Lower lobe of right lung (tissue), 2 donors: ENCODE results near the gene CLDN8. TPM values are rescaled to one million over a fixed set of nuclear protein-coding genes. Genes with fewer than 3 reads are reported as not detected.

Experiments used
- ATAC-seq, 2 donors: fragments of 200-7000 bp; cut with Tn5 transposase; one replicate each; pipeline ENCODE4 v1.9.1; 2020 to 2022; ENCODE audit warnings: mild to moderate bottlenecking in 2 of 2, moderate library complexity in 2 of 2
- DNase-seq: peaks from one replicate; pipeline ENCODE4 v3.0.0-alpha.2; 2020
- H3K27ac ChIP-seq: fragments of 200-600 bp; one replicate; pipeline ENCODE4 v1.8.0; 2022
- H3K27me3 ChIP-seq: fragments of 200-600 bp; one replicate; pipeline ENCODE4 v1.8.0; 2022; ENCODE audit warnings: low read depth
- H3K36me3 ChIP-seq: fragments of 200-600 bp; one replicate; pipeline ENCODE4 v1.8.0; 2022; ENCODE audit warnings: mild to moderate bottlenecking
- H3K4me1 ChIP-seq: fragments of 200-600 bp; one replicate; pipeline ENCODE4 v1.8.0; 2022
- H3K4me3 ChIP-seq: fragments of 200-600 bp; one replicate; pipeline ENCODE4 v1.8.0; 2022; ENCODE audit warnings: mild to moderate bottlenecking
- H3K9me3 ChIP-seq: fragments of 200-600 bp; one replicate; pipeline ENCODE4 v1.8.0; 2022
- CTCF ChIP-seq: fragments of 200-600 bp; IDR thresholded peaks from one replicate; pipeline ENCODE4 v1.8.0; 2022; ENCODE audit warnings: antibody characterized with exemption, mild to moderate bottlenecking
- intact Hi-C: fragments of 100-400 bp; cut with DNase I; formaldehyde crosslinking; loops from one replicate; pipeline ENCODE4 v1.11.0; 2022
- total RNA-seq: library from RNA; stranded (reverse); fragmentation: NEBNext Ultra II Directional; extraction: Animal tissue kit (Norgen Biotek cat#: 25700); gene quantifications from one replicate; pipeline ENCODE4 v1.2.1, GENCODE V29; 2021
- donor health status: DM: no; HTN: yes; CAD: no; lungs with severe emphysema.

The CLDN8 gene
- total RNA-seq, 1 donor from 2014 or later = 2.9 TPM

- H3K9me3 ChIP-seq = no peaks in the 10 kb centered on the region
- H3K4me1 ChIP-seq = no peaks in the 10 kb centered on the region
- intact Hi-C loops = no loop called here
- DNase-seq (no peak), ATAC-seq (peak; percentile 80 to 81)
- no peak overlapping the region for H3K27ac ChIP-seq
- no peak overlapping the region for H3K4me3 ChIP-seq
- H3K36me3 ChIP-seq = no peaks in the 10 kb centered on the region
- TF ChIP-seq CTCF = no peak
- H3K27me3 ChIP-seq = no peaks in the 10 kb centered on the region
Observed at GRCh38 chr21:30227633-30228404, 11.9 kb upstream of the CLDN8 start.

GRCh38 chr21:30227128-30227527 lies 11.2 kb upstream of the CLDN8 start:
- Histone ChIP-seq H3K9me3 (no peaks in the 10 kb centered on the region), H3K36me3 (no peaks in the 10 kb centered on the region), H3K27me3 (no peaks in the 10 kb centered on the region), H3K4me1 (no peaks in the 10 kb centered on the region), H3K27ac (no peak overlapping the region), H3K4me3 (no peak overlapping the region)
- DNase-seq (no peak), ATAC-seq (peak in 1 of 2 donors; percentile 69)
- no peak for TF ChIP-seq CTCF
- intact Hi-C loops = no loop called here

GRCh38 chr21:30223596-30223995 lies 7.7 kb upstream of the CLDN8 start:
- no peak overlapping the region for H3K27ac ChIP-seq
- DNase-seq = no peak
- H3K4me1 ChIP-seq = no peaks in the 10 kb centered on the region
- no peak for TF ChIP-seq CTCF
- no peak overlapping the region for H3K4me3 ChIP-seq
- intact Hi-C loops = no loop called here
- H3K9me3 ChIP-seq = no peaks in the 10 kb centered on the region
- no peaks in the 10 kb centered on the region for H3K27me3 ChIP-seq
- no peak for ATAC-seq
- H3K36me3 ChIP-seq = no peaks in the 10 kb centered on the region

GRCh38 chr21:30222724-30223123 lies 6.8 kb upstream of the CLDN8 start:
- no peaks in the 10 kb centered on the region for H3K9me3 ChIP-seq
- intact Hi-C loops = no loop called here
- no peak for ATAC-seq
- no peak overlapping the region for H3K27ac ChIP-seq
- no peak for TF ChIP-seq CTCF
- no peaks in the 10 kb centered on the region for H3K36me3 ChIP-seq
- H3K27me3 ChIP-seq = no peaks in the 10 kb centered on the region
- DNase-seq = no peak
- no peaks in the 10 kb centered on the region for H3K4me1 ChIP-seq
- no peak overlapping the region for H3K4me3 ChIP-seq

GRCh38 chr21:30211071-30211470 lies 4.8 kb downstream of the CLDN8 start:
- Histone ChIP-seq H3K4me3 (no peak overlapping the region), H3K27me3 (no peaks in the 10 kb centered on the region), H3K36me3 (no peaks in the 10 kb centered on the region), H3K9me3 (no peaks in the 10 kb centered on the region), H3K27ac (no peak overlapping the region), H3K4me1 (no peaks in the 10 kb centered on the region)
- ATAC-seq = no peak
- intact Hi-C loops = no loop called here
- no peak for DNase-seq
- no peak for TF ChIP-seq CTCF
